ENCODE measurements around the gene PRKAG1. TPM values are rescaled to one million over a fixed set of nuclear protein-coding genes. Genes with fewer than 3 reads are reported as not detected.

The PRKAG1 gene
- total RNA-seq, 4 donors from 2014 or later = 55.9 to 79.9 (median 64.2) TPM

- no peaks in the 10 kb centered on the region for H3K9me3 ChIP-seq
- 7 to 16% methylated on average over 2 to 4 of the region's 23 CpGs for WGBS, 2 donors (ENCODE audit: low coverage in 1 of 2)
- no peaks in the 10 kb centered on the region for H3K36me3 ChIP-seq
- peaks cover 85% of the 10 kb centered on the region for H3K27me3 ChIP-seq
- TF ChIP-seq CTCF (IDR thresholded peaks at IDR 0.05) (no peak), POLR2AphosphoS5 (IDR thresholded peaks at IDR 0.05) (no peak), POLR2A (IDR thresholded peaks at IDR 0.05) (no peak), EP300 (IDR thresholded peaks at IDR 0.05) (no peak)
- H3K4me1 ChIP-seq = peaks cover 0 to 48% (median 16%) of the 10 kb centered on the region in 3 donors
- H3K4me3 ChIP-seq = no peak overlapping the region
- no peak for ATAC-seq
- no peak overlapping the region for H3K27ac ChIP-seq
Measured at GRCh38 chr12:48972213-48972951, 46.2 kb downstream of the PRKAG1 start.

GRCh38 chr12:48970702-48971334 is 47.8 kb downstream of the PRKAG1 start:
- Histone ChIP-seq H3K9me3 (no peaks in the 10 kb centered on the region), H3K36me3 (no peaks in the 10 kb centered on the region), H3K4me1 (peaks cover 0 to 48% (median 16%) of the 10 kb centered on the region in 3 donors), H3K27ac (peak overlapping the region in 1 of 4 donors; percentile 28), H3K27me3 (peaks cover 80% of the 10 kb centered on the region), H3K4me3 (peak overlapping the region in 1 of 2 donors; percentile 41)
- no peak for ATAC-seq
- 8 to 44% methylated on average over 3 to 4 of the region's 10 CpGs for WGBS, 2 donors (ENCODE audit: low coverage in 1 of 2)
- TF ChIP-seq EP300 (IDR thresholded peaks at IDR 0.05) (no peak), POLR2A (IDR thresholded peaks at IDR 0.05) (no peak), POLR2AphosphoS5 (IDR thresholded peaks at IDR 0.05) (no peak), CTCF (IDR thresholded peaks at IDR 0.05) (no peak)

- no peaks in the 10 kb centered on the region for H3K36me3 ChIP-seq
- TF ChIP-seq POLR2AphosphoS5 (IDR thresholded peaks at IDR 0.05) = no peak
- peak in 1 of 4 experiments; percentile 6 for TF ChIP-seq CTCF (IDR thresholded peaks at IDR 0.05)
- no peak for TF ChIP-seq EP300 (IDR thresholded peaks at IDR 0.05)
- no peak for TF ChIP-seq POLR2A (IDR thresholded peaks at IDR 0.05)
- H3K27me3 ChIP-seq = peaks cover 74% of the 10 kb centered on the region
- no peak for ATAC-seq
- no peaks in the 10 kb centered on the region for H3K9me3 ChIP-seq
- peaks cover 0 to 48% (median 16%) of the 10 kb centered on the region in 3 donors for H3K4me1 ChIP-seq
- peak overlapping the region in 1 of 4 donors; percentile 14 for H3K27ac ChIP-seq
- WGBS, 2 donors (ENCODE audit: low coverage in 1 of 2) = 38% methylated on average over 8 of the region's 77 CpGs; no CpG with 5 or more reads in 1 of the 2 donors
- H3K4me3 ChIP-seq = peak overlapping the region in 1 of 2 donors; percentile 35
Measured at GRCh38 chr12:48969833-48970701, 48.5 kb downstream of the PRKAG1 start.

GRCh38 chr12:48969160-48969771 is 49.3 kb downstream of the PRKAG1 start:
- H3K36me3 ChIP-seq = no peaks in the 10 kb centered on the region
- no peaks in the 10 kb centered on the region for H3K9me3 ChIP-seq
- peak overlapping the region in 1 of 2 donors; percentile 35 for H3K4me3 ChIP-seq
- H3K4me1 ChIP-seq = peaks cover 0 to 48% (median 16%) of the 10 kb centered on the region in 3 donors
- H3K27me3 ChIP-seq = peaks cover 69% of the 10 kb centered on the region
- H3K27ac ChIP-seq = no peak overlapping the region
- 6 to 52% methylated on average over 2 to 3 of the region's 8 CpGs for WGBS, 2 donors (ENCODE audit: low coverage in 1 of 2)
- ATAC-seq = no peak
- TF ChIP-seq EP300 (IDR thresholded peaks at IDR 0.05) = no peak
- no peak for TF ChIP-seq CTCF (IDR thresholded peaks at IDR 0.05)
- TF ChIP-seq POLR2A (IDR thresholded peaks at IDR 0.05) = no peak
- TF ChIP-seq POLR2AphosphoS5 (IDR thresholded peaks at IDR 0.05) = no peak

Measured in gastroesophageal sphincter (tissue), 4 donors.